Stomach (tissue), 9 donors: ENCODE data around the gene ANKRD33. TPM values are rescaled to one million over a fixed set of nuclear protein-coding genes. Genes with fewer than 3 reads are reported as not detected.

Experiments used
- DNase-seq, 2 donors: peaks; one replicate each; pipeline versions ENCODE4 v3.0.0 to v3.0.0-alpha.2; 2013 to 2019
- H3K27ac ChIP-seq, 5 donors: fragments of 200-600 bp in 4 of 5; sonication (generic) in 4 of 5; one replicate each; pipeline ENCODE4 v1.5.1; 2013 to 2019; ENCODE audit warnings: mild to moderate bottlenecking in 1 of 5, moderate library complexity in 1 of 5
- H3K27me3 ChIP-seq, 3 donors: fragments of 200-600 bp; sonication (generic); one replicate each; pipeline ENCODE4 v1.5.1; 2017 to 2019; ENCODE audit warnings: mixed run types in 1 of 3
- H3K36me3 ChIP-seq, 4 donors: fragments of 200-600 bp; sonication (generic); 1 replicate in 3 of 4; 2 replicates in 1 of 4; pipeline ENCODE4 v1.5.1; 2016 to 2019
- H3K4me1 ChIP-seq, 4 donors: fragments of 200-600 bp; sonication (generic); one replicate each; pipeline ENCODE4 v1.5.1; 2016 to 2019
- H3K4me3 ChIP-seq, 4 donors: fragments of 200-600 bp; sonication (generic) in 3 of 4; one replicate each; pipeline ENCODE4 v1.5.1; 2016 to 2019; ENCODE audit warnings: mild to moderate bottlenecking in 1 of 4
- H3K9me3 ChIP-seq, 4 donors: fragments of 200-600 bp; sonication (generic); one replicate each; pipeline ENCODE4 v1.5.1; 2016 to 2019
- CTCF ChIP-seq, 7 experiments: fragments of 450-650 bp in 4 of 7; fragments of 200-600 bp in 3 of 7; sonication (generic) in 3 of 7; IDR thresholded peaks; one replicate each; pipeline ENCODE4 v1.5.1; 2016 to 2019; ENCODE audit warnings: antibody characterized with exemption in 7 of 7, control low read depth in 2 of 7, mild to moderate bottlenecking in 1 of 7
- EP300 ChIP-seq: sonication (generic); formaldehyde crosslinking; IDR thresholded peaks from one replicate; pipeline ENCODE4 v1.6.1; 2017; ENCODE audit warnings: antibody characterized with exemption
- POLR2A ChIP-seq, 4 donors: fragments of 450-650 bp; IDR thresholded peaks; one replicate each; pipeline ENCODE4 v1.6.1; 2016; ENCODE audit warnings: antibody characterized with exemption in 4 of 4, control low read depth in 2 of 4, mild to moderate bottlenecking in 1 of 4, moderate library complexity in 1 of 4
- POLR2AphosphoS5 ChIP-seq, 3 donors: sonication (generic); formaldehyde crosslinking; IDR thresholded peaks; one replicate each; pipeline ENCODE4 v1.6.1; 2016; ENCODE audit warnings: antibody characterized with exemption in 3 of 3
- WGBS, 5 donors: extraction: QIAGEN DNeasy Blood & Tissue Kit in 3 of 5; methylation state at CpG; one replicate each; pipeline versions ENCODE4 v1.1.5 to v1.1.7; 2013 to 2018; 5-methylcytosine and 5-hydroxymethylcytosine counted together
- intact Hi-C: fragments of 100-400 bp; cut with DNase I; formaldehyde crosslinking; loops from one replicate; pipeline ENCODE4 v1.15.1; 2023; ENCODE audit warnings: low total_unique reads
- polyA plus RNA-seq, 3 donors: library from polyadenylated mRNA; stranded (reverse); fragments of 200-250 nt; gene quantifications; one replicate each; pipeline ENCODE4 v1.2.3, GENCODE V29; 2013
- total RNA-seq, 5 donors: library from RNA; depleted of rRNA; stranded (reverse); fragments of >200 nt; gene quantifications; one replicate each; pipeline versions ENCODE4 v1.1.0 to v1.2.3, GENCODE V29; 2014 to 2016
- donor health status: healthy with polysubstance abuse.
- donor health status: Bipolar disorder and iron deficiency.
- donor health status: healthy.

The ANKRD33 gene
- total and polyA plus RNA-seq, 8 donors: not detected

GRCh38 chr12:51914034-51914923 lies 26.4 kb downstream of the ANKRD33 start:
- DNase-seq: no peak
- Histone ChIP-seq H3K4me3 (peak overlapping the region in 1 of 4 donors; percentile 35), H3K36me3 (peaks cover 0 to 24% (median 15%) of the 10 kb centered on the region in 4 donors), H3K9me3 (no peaks in the 10 kb centered on the region), H3K27ac (peak overlapping the region in 2 of 5 donors; percentile 25 to 91), H3K4me1 (peaks cover 23 to 64% (median 58%) of the 10 kb centered on the region in 4 donors), H3K27me3 (peaks cover 0 to 30% (median 0%) of the 10 kb centered on the region in 3 donors)
- TF ChIP-seq POLR2AphosphoS5 (IDR thresholded peaks at IDR 0.05) (no peak), EP300 (no peak), CTCF (IDR thresholded peaks at IDR 0.05) (no peak), POLR2A (IDR thresholded peaks at IDR 0.05) (no peak)
- WGBS, 5 donors: 69 to 78% (median 74%) methylated on average over 14 to 17 of the region's 17 CpGs
- intact Hi-C loops: no loop called here

- Histone ChIP-seq H3K27ac (no peak overlapping the region), H3K9me3 (no peaks in the 10 kb centered on the region), H3K4me3 (no peak overlapping the region), H3K4me1 (peaks cover 23 to 64% (median 56%) of the 10 kb centered on the region in 4 donors), H3K36me3 (peaks cover 0 to 30% (median 20%) of the 10 kb centered on the region in 4 donors), H3K27me3 (peaks cover 0 to 29% (median 0%) of the 10 kb centered on the region in 3 donors)
- TF ChIP-seq EP300: no peak
- TF ChIP-seq CTCF (IDR thresholded peaks at IDR 0.05): no peak
- TF ChIP-seq POLR2AphosphoS5 (IDR thresholded peaks at IDR 0.05): no peak
- no peak for TF ChIP-seq POLR2A (IDR thresholded peaks at IDR 0.05)
- intact Hi-C loops: no loop called here
- WGBS, 5 donors: 73 to 86% (median 79%) methylated on average over 28 of the region's 28 CpGs
- no peak for DNase-seq
These were observed 27.2 kb downstream of the ANKRD33 start for GRCh38 chr12:51915003-51915625.

- Histone ChIP-seq H3K9me3 (no peaks in the 10 kb centered on the region), H3K4me3 (no peak overlapping the region), H3K27me3 (peaks cover 0 to 27% (median 0%) of the 10 kb centered on the region in 3 donors), H3K27ac (no peak overlapping the region), H3K4me1 (peaks cover 23 to 57% (median 49%) of the 10 kb centered on the region in 4 donors), H3K36me3 (peaks cover 0 to 30% (median 20%) of the 10 kb centered on the region in 4 donors)
- 88 to 100% (median 96%) methylated on average over 8 to 11 of the region's 11 CpGs for WGBS, 5 donors
- intact Hi-C loops: no loop called here
- no peak for DNase-seq
- TF ChIP-seq POLR2AphosphoS5 (IDR thresholded peaks at IDR 0.05) (no peak), POLR2A (IDR thresholded peaks at IDR 0.05) (no peak), CTCF (IDR thresholded peaks at IDR 0.05) (no peak), EP300 (no peak)
These were observed 28.0 kb downstream of the ANKRD33 start for GRCh38 chr12:51915951-51916350.

- peaks cover 23 to 47% (median 40%) of the 10 kb centered on the region in 4 donors for H3K4me1 ChIP-seq
These were observed 29.2 kb downstream of the ANKRD33 start for GRCh38 chr12:51917041-51917590.

More at GRCh38 chr12:51917041-51917590, 29.2 kb downstream of the ANKRD33 start:
- H3K27me3 ChIP-seq: peaks cover 0 to 16% (median 0%) of the 10 kb centered on the region in 3 donors
- H3K9me3 ChIP-seq: no peaks in the 10 kb centered on the region
- H3K36me3 ChIP-seq: peaks cover 0 to 30% (median 20%) of the 10 kb centered on the region in 4 donors
- 57 to 76% (median 61%) methylated on average over 6 to 10 of the region's 10 CpGs for WGBS, 5 donors
- DNase-seq: no peak
- no peak for TF ChIP-seq EP300
- TF ChIP-seq POLR2AphosphoS5 (IDR thresholded peaks at IDR 0.05): no peak
- no peak for TF ChIP-seq POLR2A (IDR thresholded peaks at IDR 0.05)
- H3K27ac ChIP-seq: peak overlapping the region in 2 of 5 donors; percentile 41 to 62
- intact Hi-C loops: no loop called here
- peak overlapping the region in 1 of 4 donors; percentile 24 for H3K4me3 ChIP-seq
